Activated CD4-positive, alpha-beta T cell treated with anti-CD3 and anti-CD28 coated beads, Interleukin-2, amount 50 U/mL, for 24 hours (primary cell): ENCODE results near the gene DPP6.

Experiments
- DNase-seq, 2 donors: peaks; one replicate each; pipeline ENCODE4 v3.0.0-alpha.2; 2020; ENCODE audit warnings: low read depth in 1 of 2, low spot score in 1 of 2

DPP6 gene

GRCh38 chr7:154440651-154441050 lies 388.5 kb downstream of the DPP6 start:
- no peak for DNase-seq

DNA sequence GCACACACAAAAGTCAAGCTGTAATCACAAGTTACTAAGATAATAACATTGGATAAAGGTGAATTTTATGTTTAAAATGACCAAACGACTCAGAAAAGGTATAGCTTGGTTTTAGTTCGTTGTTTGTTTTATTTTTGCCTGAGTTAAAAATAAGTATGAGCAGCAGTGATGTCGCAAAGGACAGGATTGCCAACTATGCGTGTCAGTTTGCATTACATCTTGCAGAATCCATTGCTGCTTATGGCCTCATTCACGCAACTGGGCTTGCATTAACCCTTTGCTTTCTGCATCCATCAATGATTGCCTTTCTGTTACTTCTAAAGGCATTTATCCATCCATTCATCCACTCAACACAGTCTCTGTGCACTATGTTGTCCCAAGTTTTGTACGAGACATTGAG lies 389.6 kb downstream of the DPP6 start:
- no peak for DNase-seq

GRCh38 chr7:154442939-154443338 lies 390.7 kb downstream of the DPP6 start:
- no peak for DNase-seq

- no peak for DNase-seq
Observed at GRCh38 chr7:154450451-154450850, 398.3 kb downstream of the DPP6 start.

- no peak for DNase-seq
Observed at GRCh38 chr7:154451480-154452457, 399.6 kb downstream of the DPP6 start.

GRCh38 chr7:154463794-154464193 lies 411.6 kb downstream of the DPP6 start:
- DNase-seq, result no peak

- DNase-seq, result no peak
Observed at GRCh38 chr7:154469652-154470051, 417.5 kb downstream of the DPP6 start.

DNA sequence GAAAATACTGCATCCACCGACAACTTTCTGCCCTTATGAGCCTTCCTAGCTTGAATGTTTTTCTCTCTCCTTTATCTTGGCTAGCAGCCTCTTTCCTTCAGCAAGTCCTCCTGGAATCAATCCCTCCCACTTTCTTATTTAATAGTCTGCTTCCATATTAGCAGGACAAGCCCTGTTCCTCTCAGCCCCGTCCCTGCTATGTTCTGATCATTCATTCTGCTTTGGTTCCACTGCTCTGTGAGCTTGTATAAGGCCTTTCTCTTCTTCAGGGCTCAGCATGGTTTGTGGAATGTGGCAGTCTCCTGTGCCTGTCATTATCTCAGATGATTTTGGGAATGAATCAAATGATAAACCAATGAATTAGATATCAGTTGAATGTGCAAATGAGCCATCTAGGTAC lies 420.1 kb downstream of the DPP6 start:
- DNase-seq, result no peak

- no peak for DNase-seq
Observed at GRCh38 chr7:154473360-154473759, 421.2 kb downstream of the DPP6 start.

DNA sequence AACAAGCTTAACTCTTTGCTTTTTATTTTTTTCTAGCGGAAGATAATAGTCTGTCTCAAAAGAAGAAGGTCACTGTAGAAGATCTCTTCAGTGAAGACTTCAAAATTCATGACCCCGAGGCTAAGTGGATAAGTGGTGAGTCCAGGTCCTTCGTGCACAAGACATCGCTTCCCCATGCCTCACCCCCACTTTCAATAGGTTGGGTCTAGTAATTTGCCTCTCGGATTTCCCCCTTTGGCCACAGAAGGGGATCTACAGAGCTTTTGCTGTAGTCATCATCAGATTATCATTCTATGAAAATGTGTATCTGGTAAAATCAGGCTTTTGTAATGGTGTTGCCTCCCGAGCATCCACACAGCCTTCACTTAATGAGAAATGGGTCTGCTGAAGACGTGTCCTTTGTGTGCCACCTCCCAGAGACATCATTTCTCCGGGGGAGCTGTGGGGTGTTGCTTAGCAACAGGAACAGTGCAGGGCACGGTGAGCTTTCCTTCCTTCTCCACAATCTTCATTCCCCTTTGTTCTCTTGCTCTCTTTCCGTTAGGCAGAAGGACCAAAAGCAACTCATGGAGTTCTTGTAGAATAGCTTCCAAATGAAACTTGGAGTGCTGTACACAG lies 422.8 kb downstream of the DPP6 start:
- DNase-seq, result no peak

DNA sequence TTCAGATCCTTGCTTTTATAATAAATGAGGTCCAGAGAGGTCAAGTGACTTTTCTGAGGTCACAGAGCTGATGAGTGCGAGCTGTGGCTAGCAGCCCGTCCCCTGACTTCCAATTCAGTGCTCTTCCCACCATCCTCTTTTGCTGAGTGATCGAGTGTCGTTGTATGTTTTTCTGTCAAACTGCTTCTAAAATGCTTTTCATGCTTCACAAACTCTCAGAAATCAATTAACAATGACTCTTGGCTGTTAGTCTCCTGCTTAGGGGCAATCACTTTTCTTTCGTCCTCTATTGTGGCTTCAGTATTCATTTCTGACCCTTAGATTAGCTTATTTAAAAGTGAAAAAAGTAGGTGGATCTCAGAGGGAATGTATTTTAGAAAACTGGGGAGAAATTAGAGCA lies 423.7 kb downstream of the DPP6 start:
- no peak for DNase-seq

DNA sequence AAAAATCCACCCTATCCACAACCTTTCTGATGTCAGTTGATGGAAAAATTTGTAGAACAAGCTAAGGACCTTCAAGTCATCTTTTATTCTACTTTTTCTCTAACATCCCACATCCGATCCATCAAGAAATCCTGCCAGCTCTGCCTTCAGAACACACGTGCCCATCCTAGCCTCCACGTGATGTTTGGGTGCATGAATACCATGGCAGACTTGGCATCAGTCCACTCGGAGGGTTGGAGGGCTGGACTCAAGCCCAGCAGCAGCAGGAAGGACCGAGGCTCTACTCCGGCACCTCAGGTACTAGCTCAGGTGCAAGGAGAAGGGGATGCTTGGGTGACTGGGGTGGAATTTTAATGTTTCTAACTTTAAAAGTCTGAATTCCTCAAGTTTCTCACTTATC lies 428.6 kb downstream of the DPP6 start:
- DNase-seq, result no peak

GRCh38 chr7:154482863-154483262 lies 430.7 kb downstream of the DPP6 start:
- no peak for DNase-seq

GRCh38 chr7:154484406-154484805 lies 432.2 kb downstream of the DPP6 start:
- no peak for DNase-seq

GRCh38 chr7:154484943-154485342 lies 432.7 kb downstream of the DPP6 start:
- no peak for DNase-seq

GRCh38 chr7:154489897-154490296 lies 437.7 kb downstream of the DPP6 start:
- DNase-seq, result no peak

DNA sequence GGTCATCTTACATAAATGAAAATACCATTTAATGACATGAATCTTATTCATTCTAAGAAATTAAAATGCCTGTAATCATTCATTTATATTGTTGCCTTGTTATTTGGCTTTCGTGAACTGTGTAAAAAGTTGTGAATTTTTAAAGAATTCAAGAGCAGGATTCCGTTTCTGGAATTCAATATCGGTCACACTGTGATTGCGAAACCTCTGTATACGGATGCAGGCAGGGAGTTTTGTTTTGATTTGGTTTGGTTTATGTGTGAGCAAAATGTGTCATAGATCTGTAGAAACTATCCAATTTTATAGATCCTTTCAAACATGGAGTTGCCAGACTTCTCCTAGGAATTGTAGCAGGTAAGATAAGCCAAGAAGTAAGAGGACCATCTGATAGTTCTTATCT lies 441.4 kb downstream of the DPP6 start:
- no peak for DNase-seq

- DNase-seq, result no peak
Observed at GRCh38 chr7:154497751-154498150, 445.6 kb downstream of the DPP6 start.

GRCh38 chr7:154503962-154504550 lies 451.9 kb downstream of the DPP6 start:
- no peak for DNase-seq

DNA sequence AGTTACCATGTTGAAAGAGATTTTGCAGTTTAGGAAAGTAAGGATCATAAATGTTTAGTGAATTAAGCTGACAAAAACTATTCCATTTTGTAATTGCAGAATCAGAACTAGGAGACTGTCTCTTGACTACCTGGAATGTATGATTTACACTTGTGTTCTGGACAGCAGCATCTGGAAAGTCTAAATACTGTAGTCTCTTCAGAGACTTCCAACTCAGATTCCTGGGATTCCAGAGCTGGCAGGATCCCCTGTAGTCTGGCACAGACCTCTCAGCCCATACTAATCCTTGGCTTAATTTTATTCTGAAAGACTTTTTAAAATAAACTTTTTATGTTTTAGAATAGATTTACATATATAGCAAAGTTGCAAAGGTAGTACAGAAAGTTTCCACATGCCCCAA lies 452.7 kb downstream of the DPP6 start:
- DNase-seq, result no peak

DNA sequence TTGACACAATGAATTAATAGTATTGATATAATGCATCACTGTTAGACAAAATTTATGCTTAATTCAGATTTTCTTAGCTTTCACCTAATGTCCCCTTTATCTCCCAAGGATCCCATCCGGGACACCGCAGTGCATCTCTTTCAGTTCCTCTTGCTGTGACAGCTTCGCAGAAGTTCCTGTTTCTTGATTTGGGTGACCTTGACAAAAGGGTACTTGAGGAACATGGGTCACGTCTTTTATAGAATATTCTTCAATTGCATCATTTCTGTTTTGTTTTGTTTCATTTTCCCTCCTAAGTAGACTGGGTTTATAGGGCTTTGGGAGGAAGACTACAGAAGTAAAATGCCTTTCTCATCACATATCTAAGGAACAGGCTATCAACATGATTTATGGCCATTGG lies 453.2 kb downstream of the DPP6 start:
- no peak for DNase-seq

- no peak for DNase-seq
Observed at GRCh38 chr7:154509192-154509591, 457.0 kb downstream of the DPP6 start.
